Activated B cell treated with CpG ODN at 0.5 μM for 24 hours (primary cell): Measurements from ENCODE around the gene ACTRT2. TPM values are rescaled to one million over a fixed set of nuclear protein-coding genes. Genes with fewer than 3 reads are reported as not detected.

ENCODE experiments used
- ATAC-seq: fragments of 200-7000 bp; cut with Tn5 transposase; one replicate; pipeline ENCODE4 v1.10.0; 2021; ENCODE audit warnings: low read depth, mild to moderate bottlenecking, moderate library complexity
- CTCF ChIA-PET: fragments of 350-600 bp; sonication (Branson Sonifier 250); formaldehyde crosslinking; loops from one replicate; lab custom pipeline; 2021; ENCODE audit warnings: antibody characterized with exemption; lab: Charles Lee
- POLR2A ChIA-PET: fragments of 350-600 bp; sonication (Branson Sonifier 250); formaldehyde crosslinking; loops from one replicate; lab custom pipeline; 2021; ENCODE audit warnings: antibody characterized with exemption; lab: Charles Lee
- DNase-seq: peaks from one replicate; pipeline ENCODE4 v3.0.0; 2022
- H3K27ac Mint-ChIP-seq: one replicate; pipeline ENCODE4 v1.8.0; 2020; ENCODE audit warnings: mixed read lengths
- H3K27me3 Mint-ChIP-seq: one replicate; pipeline ENCODE4 v1.8.0; 2021; ENCODE audit warnings: mixed read lengths
- H3K36me3 Mint-ChIP-seq: one replicate; pipeline ENCODE4 v1.8.0; 2021; ENCODE audit warnings: low read depth, mixed read lengths
- H3K4me1 Mint-ChIP-seq: one replicate; pipeline ENCODE4 v1.8.0; 2021; ENCODE audit warnings: mixed read lengths
- H3K4me3 Mint-ChIP-seq: one replicate; pipeline ENCODE4 v1.8.0; 2020; ENCODE audit warnings: mild to moderate bottlenecking, mixed read lengths
- H3K9me3 Mint-ChIP-seq: one replicate; pipeline ENCODE4 v1.8.0; 2020; ENCODE audit warnings: mixed read lengths
- intact Hi-C: fragments of 100-400 bp; cut with micrococcal nuclease; formaldehyde crosslinking; loops from one replicate; pipeline ENCODE4 v1.15.1; 2024
- total RNA-seq: library from RNA; stranded (reverse); gene quantifications from 2 replicates; pipeline ENCODE4 v1.2.3, GENCODE V29; 2022
- TF ChIP-seq, protein P1 (sequence below): fragments of 200-600 bp; IDR thresholded peaks from one replicate; pipeline ENCODE4 v1.8.0; 2022; ENCODE audit warnings: antibody characterized with exemption, mild to moderate bottlenecking

The ACTRT2 gene
- total RNA-seq, 1 donor from 2014 or later, result not detected

DNA sequence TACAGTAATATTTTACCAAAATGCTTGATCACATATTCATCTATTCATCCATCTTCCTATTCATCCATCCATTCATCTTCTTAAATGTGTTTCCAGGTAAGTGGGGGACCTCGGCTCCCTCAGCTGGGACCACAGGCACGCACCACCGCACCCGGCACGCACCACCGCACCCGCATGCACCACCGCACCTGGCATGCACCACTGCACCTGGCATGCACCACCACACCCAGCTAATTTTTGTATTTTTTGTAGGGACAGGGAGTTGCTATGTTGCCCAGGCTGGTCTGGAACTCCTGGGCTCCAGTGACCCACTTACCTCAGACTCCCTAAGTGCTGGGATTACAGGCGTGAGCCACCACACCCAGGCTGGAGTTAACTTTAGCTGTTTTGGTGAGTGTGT lies 21.2 kb downstream of the ACTRT2 start:
- CTCF ChIA-PET, result no interaction called here
- Mint-ChIP-seq H3K27ac (no peak overlapping the region), H3K4me3 (no peak overlapping the region), H3K4me1 (no peaks in the 10 kb centered on the region), H3K27me3 (peaks cover 9% of the 10 kb centered on the region), H3K36me3 (no peaks in the 10 kb centered on the region), H3K9me3 (no peaks in the 10 kb centered on the region)
- DNase-seq (no peak), ATAC-seq (no peak)
- intact Hi-C loops, result no loop called here
- POLR2A ChIA-PET, result no interaction called here
- TF ChIP-seq, protein P1, sequence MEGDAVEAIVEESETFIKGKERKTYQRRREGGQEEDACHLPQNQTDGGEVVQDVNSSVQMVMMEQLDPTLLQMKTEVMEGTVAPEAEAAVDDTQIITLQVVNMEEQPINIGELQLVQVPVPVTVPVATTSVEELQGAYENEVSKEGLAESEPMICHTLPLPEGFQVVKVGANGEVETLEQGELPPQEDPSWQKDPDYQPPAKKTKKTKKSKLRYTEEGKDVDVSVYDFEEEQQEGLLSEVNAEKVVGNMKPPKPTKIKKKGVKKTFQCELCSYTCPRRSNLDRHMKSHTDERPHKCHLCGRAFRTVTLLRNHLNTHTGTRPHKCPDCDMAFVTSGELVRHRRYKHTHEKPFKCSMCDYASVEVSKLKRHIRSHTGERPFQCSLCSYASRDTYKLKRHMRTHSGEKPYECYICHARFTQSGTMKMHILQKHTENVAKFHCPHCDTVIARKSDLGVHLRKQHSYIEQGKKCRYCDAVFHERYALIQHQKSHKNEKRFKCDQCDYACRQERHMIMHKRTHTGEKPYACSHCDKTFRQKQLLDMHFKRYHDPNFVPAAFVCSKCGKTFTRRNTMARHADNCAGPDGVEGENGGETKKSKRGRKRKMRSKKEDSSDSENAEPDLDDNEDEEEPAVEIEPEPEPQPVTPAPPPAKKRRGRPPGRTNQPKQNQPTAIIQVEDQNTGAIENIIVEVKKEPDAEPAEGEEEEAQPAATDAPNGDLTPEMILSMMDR, result no peak

- Mint-ChIP-seq H3K27me3 (peaks cover 19% of the 10 kb centered on the region), H3K27ac (no peak overlapping the region), H3K36me3 (no peaks in the 10 kb centered on the region), H3K9me3 (no peaks in the 10 kb centered on the region), H3K4me1 (no peaks in the 10 kb centered on the region), H3K4me3 (no peak overlapping the region)
- DNase-seq (no peak), ATAC-seq (no peak)
- TF ChIP-seq, protein P1, result no peak
- POLR2A ChIA-PET, result no interaction called here
- intact Hi-C loops, result no loop called here
- CTCF ChIA-PET, result no interaction called here
Measured at GRCh38 chr1:3049164-3049563, 27.9 kb downstream of the ACTRT2 start.

GRCh38 chr1:3049905-3050304 lies 28.6 kb downstream of the ACTRT2 start:
- intact Hi-C loops, result no loop called here
- ChIA-PET POLR2A (no interaction called here), CTCF (no interaction called here)
- TF ChIP-seq, protein P1, result no peak
- Mint-ChIP-seq H3K4me3 (no peak overlapping the region), H3K27me3 (peaks cover 23% of the 10 kb centered on the region), H3K9me3 (no peaks in the 10 kb centered on the region), H3K4me1 (no peaks in the 10 kb centered on the region), H3K36me3 (no peaks in the 10 kb centered on the region), H3K27ac (no peak overlapping the region)
- ATAC-seq (no peak), DNase-seq (no peak)

DNA sequence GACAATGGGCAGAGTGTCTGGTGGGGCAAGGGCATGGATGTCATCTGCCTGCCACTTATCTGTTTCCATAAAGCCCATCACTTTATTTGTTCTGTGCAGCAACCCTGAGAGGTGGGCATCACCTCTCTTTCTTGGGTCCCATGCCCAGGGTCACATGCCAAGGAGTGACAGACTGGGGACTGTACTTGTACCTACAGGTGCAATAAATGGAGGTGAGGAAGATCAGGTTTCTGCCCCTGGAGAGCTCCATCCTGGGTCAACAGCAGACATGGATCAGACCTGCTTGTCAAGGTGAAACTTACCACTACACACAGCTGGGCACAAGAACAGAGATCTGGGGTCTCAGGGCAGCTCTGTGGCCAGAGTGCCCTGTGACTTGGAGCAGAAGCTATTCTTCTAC lies 29.3 kb downstream of the ACTRT2 start:
- intact Hi-C loops, result no loop called here
- DNase-seq (peak; percentile 7), ATAC-seq (no peak)
- H3K27me3 Mint-ChIP-seq, result peaks cover 20% of the 10 kb centered on the region
- ChIA-PET CTCF (no interaction called here), POLR2A (no interaction called here)
- H3K4me3 Mint-ChIP-seq, result no peak overlapping the region
- no peaks in the 10 kb centered on the region for H3K4me1 Mint-ChIP-seq
- no peaks in the 10 kb centered on the region for H3K36me3 Mint-ChIP-seq
- no peak overlapping the region for H3K27ac Mint-ChIP-seq
- TF ChIP-seq, protein P1, result no peak
- H3K9me3 Mint-ChIP-seq, result no peaks in the 10 kb centered on the region

GRCh38 chr1:3051270-3052268 lies 30.3 kb downstream of the ACTRT2 start:
- TF ChIP-seq, protein P1, result no peak
- intact Hi-C loops, result no loop called here
- H3K36me3 Mint-ChIP-seq, result no peaks in the 10 kb centered on the region
- DNase-seq (no peak), ATAC-seq (no peak)
- H3K27ac Mint-ChIP-seq, result no peak overlapping the region
- no peaks in the 10 kb centered on the region for H3K9me3 Mint-ChIP-seq
- no peaks in the 10 kb centered on the region for H3K4me1 Mint-ChIP-seq
- POLR2A ChIA-PET, result no interaction called here
- H3K4me3 Mint-ChIP-seq, result no peak overlapping the region
- peaks cover 16% of the 10 kb centered on the region for H3K27me3 Mint-ChIP-seq
- CTCF ChIA-PET, result no interaction called here
